ENCODE measurements around the gene PPFIA4.
A peak's percentile ranks its signal among the peaks of the same experiment; 100 is the strongest.

PPFIA4 gene

DNA sequence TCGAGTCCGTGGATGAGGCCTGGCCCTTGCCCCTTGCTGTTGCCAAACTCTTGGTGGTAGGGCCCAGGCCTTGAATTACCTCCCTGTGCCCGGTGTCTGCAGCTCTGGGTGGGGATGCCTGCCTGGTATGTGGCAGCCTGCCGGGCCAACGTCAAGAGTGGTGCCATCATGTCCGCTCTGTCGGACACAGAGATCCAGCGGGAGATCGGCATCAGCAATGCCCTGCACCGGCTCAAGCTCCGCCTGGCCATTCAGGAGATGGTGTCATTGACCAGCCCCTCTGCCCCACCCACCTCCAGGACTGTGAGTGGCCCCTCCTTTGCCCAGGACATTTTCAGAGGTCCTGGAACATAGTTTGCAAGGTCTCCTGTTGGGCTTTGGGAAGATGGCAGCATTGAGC lies 33.8 kb downstream of the PPFIA4 start:
- DNase-seq, result no peak

GRCh38 chr1:203063287-203063686 lies 37.0 kb downstream of the PPFIA4 start:
- no peak for DNase-seq

- DNase-seq, result no peak
Measured at GRCh38 chr1:203065191-203065590, 38.9 kb downstream of the PPFIA4 start.

DNA sequence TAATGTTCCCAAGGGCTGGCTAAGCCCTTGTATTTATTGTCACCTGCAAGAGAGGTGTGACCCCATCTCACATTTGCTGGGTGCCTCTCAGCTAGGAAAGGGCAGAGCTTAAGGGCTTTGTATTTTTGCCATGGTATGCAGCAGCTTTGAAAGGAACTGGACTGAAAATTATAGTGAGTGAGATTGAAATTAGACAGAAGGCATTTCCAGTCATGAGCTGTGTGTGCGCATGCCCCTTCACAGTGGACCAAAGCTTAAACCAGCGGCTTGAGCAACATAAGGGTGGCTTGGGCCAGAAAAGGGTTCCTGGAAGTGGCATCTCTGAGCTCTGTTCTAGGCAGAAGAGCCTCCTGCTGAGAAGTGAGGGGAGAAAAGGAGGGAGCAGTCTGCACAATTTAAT lies 39.7 kb downstream of the PPFIA4 start:
- DNase-seq, result no peak

DNA sequence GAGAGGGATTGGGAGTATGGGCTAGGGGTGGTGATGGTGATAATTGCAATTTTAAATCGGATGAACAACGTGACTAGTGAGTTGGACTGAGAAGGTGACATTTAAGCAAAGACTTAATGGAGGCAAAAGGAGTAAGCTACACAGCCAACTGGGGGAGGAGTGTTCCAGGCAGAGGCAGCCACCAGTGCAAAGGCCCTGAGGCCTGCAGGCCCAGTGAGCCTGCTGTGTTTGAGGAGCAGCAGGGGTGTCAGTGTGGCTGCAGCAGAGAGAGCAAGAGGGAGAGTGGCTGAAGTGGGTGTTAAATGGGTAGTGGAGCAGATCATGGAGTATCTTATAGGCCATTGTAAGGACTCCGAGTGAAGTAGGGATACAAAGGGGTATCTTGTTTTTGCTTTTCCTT lies 40.7 kb downstream of the PPFIA4 start:
- DNase-seq, result no peak

GRCh38 chr1:203069030-203069747 lies 42.9 kb downstream of the PPFIA4 start:
- DNase-seq, result peak; percentile 55

GRCh38 chr1:203072002-203072602 lies 45.8 kb downstream of the PPFIA4 start:
- no peak for DNase-seq

GRCh38 chr1:203072911-203073310 lies 46.6 kb downstream of the PPFIA4 start:
- DNase-seq, result peak; percentile 13

DNA sequence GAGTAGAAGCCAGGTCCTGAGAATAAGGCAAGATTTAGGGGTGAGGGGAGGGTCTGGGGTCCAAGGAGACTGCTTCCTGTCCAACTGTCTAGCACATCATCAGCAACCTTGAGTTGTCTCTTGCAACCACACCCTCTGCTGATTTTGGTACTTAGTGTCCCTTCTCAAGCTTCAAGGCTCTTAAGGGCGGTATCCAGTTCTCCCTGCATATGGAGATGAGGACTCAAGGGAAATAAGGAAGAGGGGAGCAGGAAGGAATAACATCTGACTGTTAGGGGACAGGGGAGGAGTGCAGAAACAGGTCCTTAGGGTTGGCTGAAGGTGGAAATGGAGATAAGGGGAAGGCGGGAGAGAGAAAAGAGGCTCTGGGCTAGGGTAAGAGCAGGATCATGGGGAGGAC lies 47.2 kb downstream of the PPFIA4 start:
- DNase-seq, result no peak

DNA sequence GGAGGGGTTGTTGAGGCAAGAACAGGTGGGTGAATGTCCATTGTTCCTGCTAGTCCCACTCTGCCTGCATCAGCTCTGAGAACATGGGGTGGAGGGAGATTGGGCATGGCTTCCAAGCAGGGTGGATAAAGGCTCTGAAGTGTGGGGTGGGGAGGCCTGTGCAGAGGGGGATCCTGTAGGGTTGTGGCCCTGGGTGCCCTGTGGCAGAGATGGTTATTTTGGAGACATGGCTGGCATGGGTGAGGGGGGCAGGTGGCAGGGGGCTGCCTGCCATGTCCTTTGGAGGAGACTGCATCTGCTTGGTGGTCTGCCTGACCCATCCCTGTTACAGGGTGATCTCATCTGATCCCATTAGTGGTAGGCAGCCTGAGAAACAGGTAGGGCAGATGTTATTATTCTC lies 48.3 kb downstream of the PPFIA4 start:
- DNase-seq, result no peak

DNA sequence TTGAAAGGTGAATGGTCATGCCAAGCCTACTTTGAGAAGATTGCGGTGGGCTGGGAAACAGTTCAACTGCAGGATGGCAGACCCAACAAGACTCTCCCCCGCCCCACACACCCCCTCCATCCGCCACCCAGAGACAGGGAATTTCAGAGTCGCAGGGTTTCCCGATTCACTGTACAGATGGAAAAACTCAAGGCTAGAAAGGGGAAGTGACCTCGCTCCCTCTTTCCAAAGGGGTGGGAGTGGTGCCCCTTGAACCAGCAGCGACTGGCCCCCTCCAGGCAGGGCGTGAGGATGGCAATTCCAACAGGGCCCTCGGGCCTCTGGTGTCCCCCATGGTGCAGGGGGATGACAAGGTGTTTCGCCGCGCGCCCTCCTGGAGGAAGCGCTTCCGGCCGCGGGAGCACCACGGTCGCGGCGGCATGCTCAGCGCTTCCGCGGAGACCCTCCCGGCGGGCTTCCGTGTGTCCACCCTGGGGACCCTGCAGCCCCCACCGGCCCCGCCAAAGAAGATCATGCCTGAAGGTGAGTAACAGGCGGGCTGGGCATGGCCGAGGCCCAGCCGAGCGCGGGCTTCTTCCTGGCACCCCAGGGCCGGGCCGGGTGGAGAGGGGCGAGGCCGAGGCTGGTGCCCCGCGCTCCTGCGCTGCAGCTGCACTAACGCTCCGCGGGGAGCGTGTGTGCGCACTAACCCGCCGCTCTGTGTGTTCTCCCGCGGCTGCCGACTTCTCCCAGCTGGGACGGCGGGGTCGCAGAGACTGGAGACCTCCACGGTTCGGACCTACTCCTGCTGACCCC lies 49.1 kb downstream of the PPFIA4 start:
- DNase-seq, result no peak

DNA sequence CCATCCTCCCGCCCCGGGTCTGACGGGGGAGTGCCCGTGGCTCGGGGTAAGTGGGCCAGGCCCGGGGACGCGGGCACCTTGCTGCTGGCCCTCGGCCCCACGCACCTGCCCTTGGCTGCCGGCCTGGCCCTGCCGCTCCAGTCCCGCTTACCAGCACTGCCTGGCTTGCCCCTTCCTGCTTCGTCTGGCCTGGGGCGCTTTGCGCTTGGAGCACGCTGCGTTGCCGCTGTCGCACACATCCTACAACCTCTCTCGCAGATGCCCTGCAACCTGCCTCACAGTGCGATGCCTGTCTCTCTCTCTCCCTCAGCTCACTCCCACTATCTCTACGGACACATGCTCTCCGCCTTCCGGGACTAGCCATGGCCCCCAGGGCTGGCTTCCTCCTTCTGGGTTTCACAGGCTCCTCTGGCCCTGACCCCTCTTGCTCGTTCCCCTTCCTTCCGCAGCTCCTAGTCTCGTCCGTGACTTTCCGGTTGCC lies 49.8 kb downstream of the PPFIA4 start:
- no peak for DNase-seq

DNA sequence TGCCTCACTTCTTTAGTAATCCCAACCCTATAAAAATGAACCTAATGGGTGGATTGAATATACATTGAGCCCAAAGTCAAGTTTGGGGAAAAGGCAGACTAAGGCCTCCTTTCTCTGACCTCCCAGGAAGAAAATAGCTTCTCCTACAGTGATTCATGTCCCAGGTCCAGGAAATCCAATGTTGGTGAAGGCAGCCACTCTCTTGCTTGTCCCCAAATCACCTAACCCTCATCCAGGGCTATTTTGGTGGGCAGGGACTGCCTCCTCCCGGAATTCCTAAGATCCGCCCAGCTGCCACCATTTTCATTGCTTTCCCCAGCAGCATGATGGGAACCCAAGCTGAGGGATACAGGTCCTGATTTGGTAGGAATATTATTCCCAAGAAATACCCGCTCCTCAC lies 51.1 kb downstream of the PPFIA4 start:
- no peak for DNase-seq

GRCh38 chr1:203077956-203078355 lies 51.7 kb downstream of the PPFIA4 start:
- no peak for DNase-seq

- no peak for DNase-seq
Measured at GRCh38 chr1:203078478-203078877, 52.2 kb downstream of the PPFIA4 start.

DNA sequence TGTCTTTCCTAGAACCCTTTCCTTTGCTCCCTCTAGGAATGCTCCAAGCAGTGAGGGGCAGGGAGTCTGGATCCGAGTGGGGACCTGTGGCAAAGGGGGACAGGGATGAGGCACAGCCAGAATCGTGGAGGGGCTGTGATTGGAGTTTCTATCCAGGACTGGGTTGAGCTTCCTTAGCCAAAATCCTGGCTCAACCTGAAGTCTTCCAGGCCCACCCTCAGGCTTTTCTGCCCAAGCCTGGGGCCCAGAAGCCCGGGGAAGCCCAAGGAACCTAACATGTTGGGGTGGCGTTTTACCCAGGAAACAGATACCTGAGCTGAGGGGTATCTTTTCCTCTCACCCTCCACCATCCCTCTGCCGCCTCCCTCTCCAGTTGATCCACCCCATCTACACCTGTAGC lies 54.2 kb downstream of the PPFIA4 start:
- no peak for DNase-seq

DNA sequence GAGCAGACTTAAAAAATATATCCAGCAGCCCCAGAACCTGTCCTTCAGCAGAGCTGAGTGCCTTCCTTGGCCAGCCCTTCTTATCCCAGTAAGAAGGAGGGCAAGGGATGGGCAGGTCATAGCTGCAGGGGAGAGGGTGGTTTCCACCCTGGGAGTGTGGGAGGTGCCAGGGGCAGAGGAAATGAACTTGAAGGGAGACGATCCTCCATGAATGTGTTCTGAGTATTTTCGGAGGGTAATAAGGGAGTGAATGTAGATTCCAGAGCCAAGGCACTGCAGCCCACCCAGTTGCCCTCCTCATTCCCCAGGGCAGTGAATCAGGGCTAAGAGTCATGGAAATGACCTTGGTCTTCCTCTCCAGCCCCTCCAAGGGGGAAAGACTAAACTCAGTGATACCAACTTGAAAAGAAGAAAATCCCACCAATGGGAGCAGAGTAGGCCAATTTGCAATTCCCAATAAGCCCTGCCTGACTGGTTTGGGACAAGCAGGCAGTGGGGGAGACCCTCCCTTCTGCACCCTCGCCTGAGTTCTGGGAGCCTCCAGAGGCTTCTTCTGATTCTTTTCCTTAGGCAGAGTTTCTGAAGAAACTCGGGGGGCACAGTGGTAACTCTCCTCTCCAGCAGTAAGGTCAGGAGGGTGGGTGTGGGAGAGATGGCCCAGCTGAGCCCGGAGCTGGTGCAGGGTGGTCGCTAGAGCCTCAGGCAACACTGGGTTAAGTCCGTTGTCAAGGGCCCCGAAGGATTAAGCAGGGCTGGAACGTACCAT lies 55.4 kb downstream of the PPFIA4 start:
- no peak for DNase-seq

GRCh38 chr1:203082231-203082505 lies 55.9 kb downstream of the PPFIA4 start:
- no peak for DNase-seq

- no peak for DNase-seq
Measured at GRCh38 chr1:203082571-203083462, 56.5 kb downstream of the PPFIA4 start.

- DNase-seq, result no peak
Measured at GRCh38 chr1:203083463-203083921, 57.2 kb downstream of the PPFIA4 start.

DNA sequence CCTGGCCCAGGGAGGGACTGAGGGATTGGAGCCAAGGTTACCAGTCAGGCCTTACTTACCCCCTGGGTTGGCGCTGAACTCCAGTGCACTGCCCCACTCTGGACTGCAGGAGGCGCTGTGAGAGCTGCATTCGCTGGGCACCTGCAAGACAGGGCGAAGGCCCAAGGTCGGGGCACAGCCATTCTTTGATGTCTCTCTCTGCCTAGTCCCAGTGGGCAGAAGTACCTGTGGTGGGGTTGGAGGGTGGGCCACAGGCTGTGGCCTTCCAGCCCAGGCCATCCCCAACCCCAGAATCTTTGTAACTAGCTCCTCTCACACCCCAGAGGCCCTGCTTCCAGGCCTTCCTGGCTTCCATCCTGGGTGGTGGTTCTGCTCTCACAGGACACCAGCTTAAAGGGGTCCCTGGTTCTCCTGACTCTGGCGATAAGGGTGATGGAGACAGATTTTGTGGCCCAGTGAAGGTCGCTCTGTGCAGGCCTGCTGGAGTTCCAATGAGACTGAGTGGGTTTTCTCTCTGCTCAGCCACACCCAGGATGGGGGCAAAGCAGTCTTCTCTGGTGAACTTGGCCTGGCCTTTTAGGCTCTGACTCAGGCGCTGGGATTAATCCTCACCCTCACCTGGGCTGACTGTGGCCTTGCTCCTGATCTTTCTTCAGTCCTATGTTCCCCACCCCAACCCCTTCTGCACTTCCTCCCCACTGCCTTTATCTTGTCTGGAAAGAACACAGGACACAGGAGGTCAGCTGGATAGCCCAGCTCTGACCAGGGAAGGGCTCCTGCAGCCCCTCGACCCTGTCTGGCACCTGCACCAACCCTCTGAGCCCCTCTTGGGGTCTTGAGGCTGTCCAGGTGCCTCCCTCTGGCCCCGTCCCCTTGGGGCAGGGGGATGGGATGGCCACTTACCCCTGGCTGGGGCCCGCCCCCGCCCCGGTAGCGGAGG lies 58.6 kb downstream of the PPFIA4 start:
- no peak for DNase-seq

All from fibroblast of skin of right quadriceps (primary cell).